NCI-H82 treated with DMSO at 0.1 percent for 48 hours (cell line): ENCODE results near the gene LRP4.
"Not testable (repeated sequence)": the region's sequence is repeated elsewhere in the genome, so short reads cannot be mapped to it uniquely, and the experiment has no call there.

Source experiments
- DNase-seq: peaks from one replicate; lab custom pipeline; 2025; ENCODE audit not compliant: unreplicated experiment; lab: John Stamatoyannopoulos, UW

LRP4 gene, protein sequence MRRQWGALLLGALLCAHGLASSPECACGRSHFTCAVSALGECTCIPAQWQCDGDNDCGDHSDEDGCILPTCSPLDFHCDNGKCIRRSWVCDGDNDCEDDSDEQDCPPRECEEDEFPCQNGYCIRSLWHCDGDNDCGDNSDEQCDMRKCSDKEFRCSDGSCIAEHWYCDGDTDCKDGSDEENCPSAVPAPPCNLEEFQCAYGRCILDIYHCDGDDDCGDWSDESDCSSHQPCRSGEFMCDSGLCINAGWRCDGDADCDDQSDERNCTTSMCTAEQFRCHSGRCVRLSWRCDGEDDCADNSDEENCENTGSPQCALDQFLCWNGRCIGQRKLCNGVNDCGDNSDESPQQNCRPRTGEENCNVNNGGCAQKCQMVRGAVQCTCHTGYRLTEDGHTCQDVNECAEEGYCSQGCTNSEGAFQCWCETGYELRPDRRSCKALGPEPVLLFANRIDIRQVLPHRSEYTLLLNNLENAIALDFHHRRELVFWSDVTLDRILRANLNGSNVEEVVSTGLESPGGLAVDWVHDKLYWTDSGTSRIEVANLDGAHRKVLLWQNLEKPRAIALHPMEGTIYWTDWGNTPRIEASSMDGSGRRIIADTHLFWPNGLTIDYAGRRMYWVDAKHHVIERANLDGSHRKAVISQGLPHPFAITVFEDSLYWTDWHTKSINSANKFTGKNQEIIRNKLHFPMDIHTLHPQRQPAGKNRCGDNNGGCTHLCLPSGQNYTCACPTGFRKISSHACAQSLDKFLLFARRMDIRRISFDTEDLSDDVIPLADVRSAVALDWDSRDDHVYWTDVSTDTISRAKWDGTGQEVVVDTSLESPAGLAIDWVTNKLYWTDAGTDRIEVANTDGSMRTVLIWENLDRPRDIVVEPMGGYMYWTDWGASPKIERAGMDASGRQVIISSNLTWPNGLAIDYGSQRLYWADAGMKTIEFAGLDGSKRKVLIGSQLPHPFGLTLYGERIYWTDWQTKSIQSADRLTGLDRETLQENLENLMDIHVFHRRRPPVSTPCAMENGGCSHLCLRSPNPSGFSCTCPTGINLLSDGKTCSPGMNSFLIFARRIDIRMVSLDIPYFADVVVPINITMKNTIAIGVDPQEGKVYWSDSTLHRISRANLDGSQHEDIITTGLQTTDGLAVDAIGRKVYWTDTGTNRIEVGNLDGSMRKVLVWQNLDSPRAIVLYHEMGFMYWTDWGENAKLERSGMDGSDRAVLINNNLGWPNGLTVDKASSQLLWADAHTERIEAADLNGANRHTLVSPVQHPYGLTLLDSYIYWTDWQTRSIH (N-terminal part only)

DNA sequence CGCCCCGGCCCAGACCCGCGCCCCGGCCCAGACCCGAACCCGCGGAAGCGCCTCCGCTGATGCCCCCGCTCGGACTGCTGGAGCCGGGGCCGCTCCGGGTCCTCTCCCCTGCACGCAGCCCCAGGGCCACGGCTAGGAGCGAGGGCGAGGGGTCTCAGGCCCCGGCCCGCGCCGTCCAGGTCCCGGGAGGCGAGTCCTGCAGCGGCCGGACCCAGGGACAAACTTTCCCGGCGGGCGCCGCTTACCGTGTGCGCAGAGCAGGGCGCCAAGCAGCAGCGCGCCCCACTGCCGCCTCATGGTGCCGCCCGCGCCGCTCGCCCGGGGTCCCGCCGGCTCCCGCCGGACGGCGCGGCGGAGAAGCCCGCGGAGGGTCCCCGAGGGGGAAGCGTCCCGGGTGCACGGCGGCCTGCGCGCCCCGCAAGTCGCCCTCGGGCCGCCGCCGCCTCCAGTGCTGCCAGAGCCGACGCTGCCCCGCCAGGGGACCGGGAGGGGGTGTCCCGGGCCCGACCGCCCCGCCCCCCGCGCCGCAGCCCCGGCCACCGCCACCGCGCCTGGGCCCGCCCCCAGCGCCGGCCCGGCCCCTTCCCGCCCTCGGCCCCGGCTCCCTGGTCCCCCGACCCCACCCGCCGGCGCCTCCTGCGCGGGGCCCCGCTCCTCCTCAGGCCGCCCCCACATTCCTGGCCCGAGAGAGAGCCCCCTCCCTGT lies at the start of gene LRP4:
TSS of gene LRP4 (minus strand) at position 468 of the 705 bp plus-strand sequence. CDS start at position 297, 171 bp downstream.
- no peak for DNase-seq

DNA sequence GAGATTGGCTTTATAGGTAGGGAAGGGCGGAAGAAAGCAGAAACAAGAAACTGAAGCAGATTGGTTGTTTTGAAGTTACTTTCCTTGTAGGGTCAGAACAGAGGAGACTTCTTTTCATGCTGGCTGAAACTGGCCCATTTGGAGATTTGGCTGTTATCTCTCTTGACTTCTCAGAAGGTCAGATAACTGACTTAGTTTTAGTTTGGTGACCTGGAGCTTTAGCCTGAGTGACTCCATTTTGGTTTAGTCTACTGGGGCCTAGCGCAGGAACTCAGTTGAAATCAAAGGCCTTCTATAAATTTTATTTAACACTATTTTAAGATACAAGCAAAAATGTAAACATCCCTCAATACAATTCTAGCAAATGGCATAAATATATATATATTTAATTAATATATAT lies 49.6 kb upstream of the LRP4 start:
- no peak for DNase-seq

DNA sequence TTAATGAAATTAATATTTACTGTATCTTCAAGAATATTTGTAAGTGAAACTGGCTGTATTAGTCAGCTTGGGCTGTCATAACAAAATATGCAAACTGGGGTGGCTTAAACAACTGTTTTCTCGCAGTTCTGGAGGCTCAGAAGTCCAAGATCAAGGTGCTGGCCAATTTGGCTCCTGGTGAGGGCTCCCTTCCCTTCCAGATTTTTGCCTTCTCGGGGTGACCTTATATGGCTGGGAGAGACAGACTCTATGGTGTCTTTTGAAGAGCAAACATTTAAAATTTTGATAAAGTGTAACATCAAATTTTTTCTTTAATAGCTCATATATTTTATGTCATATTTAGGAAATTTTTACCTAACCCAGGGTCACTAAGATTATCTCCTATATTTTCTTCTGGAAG lies 48.4 kb upstream of the LRP4 start:
- DNase-seq = no peak

DNA sequence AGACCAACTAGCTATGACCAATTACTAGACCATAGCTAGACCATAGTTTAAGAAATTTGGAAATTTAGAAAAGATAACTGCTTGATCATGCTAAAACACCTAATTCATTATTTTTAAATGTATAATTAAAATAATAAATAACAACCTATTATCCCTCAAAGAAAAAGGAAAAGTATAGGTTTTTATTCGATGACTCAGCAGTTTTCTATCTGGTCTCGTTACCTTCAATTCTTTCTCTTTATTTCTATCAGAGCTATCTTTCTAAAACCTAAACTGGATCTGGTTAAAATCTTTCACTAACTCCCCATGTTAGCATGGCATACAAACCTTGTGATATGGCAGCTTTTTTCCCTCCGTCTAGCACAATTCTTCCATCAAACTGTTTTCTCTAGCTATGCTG lies 45.5 kb upstream of the LRP4 start:
- no peak for DNase-seq

DNA sequence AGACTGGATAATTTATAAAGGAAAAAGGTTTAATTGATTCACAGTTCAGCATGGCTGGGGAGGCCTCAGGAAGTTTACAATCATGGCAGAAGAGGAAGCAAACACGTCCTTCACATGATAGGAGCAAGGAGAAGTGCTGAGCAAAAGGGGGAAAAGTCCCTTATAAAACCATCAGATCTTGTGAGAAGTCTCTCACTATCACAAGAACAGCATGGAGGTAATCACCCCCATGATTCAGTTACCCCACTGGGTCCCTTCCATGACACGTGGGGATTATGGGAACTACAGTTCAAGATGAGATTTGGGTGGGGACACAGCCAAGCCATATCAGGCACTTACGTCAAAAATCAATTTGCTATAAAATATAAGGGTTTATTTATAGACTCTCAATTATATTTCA lies 43.5 kb upstream of the LRP4 start:
- not testable (repeated sequence) for DNase-seq

DNA sequence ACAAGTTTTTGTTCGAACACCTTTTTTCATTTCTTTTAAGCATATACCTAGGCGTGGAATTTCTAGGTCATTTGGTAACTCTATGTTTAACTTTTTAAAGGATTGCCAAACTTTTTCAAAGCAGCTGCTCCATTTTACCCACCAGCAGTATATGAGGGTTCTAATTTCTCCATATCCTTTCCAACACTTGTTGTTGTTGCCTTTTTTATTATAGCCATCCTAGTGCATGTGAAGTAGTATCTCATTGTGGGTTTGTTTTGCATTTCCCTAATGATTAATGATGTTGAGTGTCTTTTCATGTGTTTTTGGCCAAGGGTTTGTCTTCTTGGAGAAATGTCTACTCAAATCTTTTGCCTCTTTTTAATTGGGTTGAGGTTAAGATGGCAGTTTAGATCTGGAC lies 42.7 kb upstream of the LRP4 start:
- DNase-seq = no peak

DNA sequence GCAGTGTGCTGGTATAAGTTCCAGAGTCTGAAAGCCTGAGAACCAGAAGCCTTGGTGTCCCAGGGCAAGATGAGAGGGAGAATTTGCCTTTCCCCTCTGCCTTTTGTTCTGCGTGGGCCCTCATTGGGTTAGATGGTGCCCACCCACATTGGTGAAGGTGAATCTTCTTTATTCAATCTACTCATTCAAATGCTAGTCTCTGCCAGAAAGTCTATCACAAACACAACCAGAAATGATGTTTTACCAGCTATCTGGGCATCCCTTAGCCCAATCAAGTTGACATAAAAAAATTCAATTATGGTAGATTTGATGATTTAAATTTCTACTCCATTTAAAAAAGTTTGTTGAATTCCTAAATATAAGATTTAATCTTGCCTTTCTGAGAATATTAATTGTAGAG lies 40.4 kb upstream of the LRP4 start:
- DNase-seq = no peak

DNA sequence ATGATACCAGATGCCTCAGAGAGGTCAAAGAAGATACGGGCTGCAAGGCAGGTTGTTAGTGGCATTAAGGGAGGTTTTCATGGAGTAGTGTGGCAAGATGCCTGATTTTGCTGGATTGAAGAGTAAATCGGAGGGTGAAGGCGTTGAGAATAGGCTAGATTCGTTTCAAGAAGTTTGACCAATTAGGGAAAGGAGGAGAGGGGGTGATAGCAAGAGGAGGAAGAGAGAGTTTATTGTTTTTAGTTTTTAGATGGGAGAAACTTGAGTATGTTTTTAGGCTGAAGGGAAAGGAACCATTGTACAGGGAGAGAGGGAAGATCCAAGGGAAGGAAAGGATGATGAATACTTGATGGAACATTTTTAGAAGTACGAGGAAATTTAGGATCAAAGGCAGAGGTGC lies 34.7 kb upstream of the LRP4 start:
- no peak for DNase-seq

DNA sequence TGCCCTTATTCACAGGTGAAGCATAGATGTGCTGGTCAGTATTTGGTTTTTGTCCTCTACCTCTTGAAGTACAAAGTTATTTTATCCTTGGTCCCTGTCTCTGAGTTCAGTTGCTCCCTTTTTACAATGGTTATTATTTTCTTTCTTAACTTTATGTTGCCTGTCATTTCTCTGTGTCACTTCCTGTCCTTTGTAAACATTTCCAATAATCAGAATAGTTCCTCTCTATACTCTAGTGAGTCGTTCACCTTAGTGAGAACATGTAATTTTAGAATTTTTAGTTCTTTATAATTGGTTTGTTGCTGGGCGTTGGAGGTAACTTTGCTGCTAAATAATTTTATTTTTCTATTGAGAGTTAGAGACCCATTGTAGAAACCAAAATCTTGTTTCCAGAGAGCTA lies 34.2 kb upstream of the LRP4 start:
- no peak for DNase-seq

DNA sequence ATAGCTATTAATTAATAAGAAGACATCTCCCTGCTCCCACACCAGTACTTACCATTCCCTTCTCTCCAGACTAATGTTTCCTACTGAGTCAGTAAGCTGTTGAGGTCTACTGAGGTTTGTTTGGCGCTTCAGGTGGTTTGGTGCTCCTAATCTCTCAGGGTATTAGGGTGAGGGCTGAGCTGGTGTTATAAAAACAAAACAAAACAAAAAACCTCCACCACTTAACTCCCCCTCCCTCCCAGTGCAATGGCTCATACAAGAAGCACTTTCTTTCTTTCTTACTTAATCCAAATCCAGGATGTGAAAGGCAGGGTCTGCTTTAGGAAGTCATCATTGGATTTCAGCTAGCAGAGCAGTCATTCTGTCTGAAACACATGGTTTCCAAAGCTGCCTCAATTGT lies 33.5 kb upstream of the LRP4 start:
- DNase-seq = peak; percentile 71

DNA sequence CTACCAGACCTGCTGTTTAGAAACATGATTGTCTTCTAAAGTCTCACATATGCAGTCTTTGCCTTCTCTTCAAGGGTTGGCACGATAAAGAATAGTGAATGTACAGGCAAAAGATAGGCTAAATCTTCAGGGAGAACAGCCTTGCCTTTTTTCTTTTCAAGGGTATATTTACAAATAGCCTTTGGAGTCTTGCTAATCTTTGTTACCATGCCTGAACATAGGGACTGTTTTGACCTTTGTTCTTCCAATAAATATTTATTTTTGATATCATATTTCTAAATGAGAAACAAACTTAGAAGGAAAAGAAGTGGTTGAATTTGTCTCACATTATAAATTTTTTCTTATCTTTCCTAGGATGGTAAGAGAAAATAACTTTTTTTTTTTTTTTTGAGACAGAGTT lies 30.9 kb upstream of the LRP4 start:
- no peak for DNase-seq

DNA sequence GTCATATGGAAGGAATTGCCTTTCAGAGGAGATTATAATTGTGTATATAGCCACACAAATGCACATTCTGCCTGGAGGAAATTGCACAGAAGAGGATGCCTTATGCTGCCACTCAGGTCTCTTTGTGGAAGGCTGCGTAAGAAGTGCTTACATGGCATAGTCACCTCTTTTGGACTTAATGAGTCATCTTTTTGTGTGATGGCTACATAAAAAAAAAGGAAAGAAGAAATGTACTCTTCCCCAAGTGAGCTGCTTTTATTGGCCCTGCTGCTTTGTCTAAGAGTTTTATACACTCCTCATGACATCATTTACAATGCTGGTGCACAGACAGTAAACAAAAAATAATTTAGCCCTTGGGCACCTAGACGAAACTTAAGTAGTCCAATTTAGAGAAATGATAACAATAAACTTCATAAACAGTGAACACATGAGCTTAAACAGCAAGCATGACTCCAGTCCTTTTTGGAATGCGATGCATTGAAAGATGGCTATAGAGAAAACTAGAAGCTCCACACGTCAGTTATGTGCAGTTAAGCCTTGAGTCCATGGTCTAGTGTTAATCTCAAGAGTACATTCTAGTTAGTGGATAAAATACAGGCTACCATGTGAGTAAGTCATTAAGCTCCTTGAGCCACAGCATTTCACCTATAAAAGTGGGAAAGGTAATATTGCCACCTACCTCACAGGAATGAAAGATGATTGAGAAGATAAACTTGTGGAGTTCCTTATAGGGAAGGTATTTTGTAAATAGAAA lies 30.2 kb upstream of the LRP4 start:
- no peak for DNase-seq

DNA sequence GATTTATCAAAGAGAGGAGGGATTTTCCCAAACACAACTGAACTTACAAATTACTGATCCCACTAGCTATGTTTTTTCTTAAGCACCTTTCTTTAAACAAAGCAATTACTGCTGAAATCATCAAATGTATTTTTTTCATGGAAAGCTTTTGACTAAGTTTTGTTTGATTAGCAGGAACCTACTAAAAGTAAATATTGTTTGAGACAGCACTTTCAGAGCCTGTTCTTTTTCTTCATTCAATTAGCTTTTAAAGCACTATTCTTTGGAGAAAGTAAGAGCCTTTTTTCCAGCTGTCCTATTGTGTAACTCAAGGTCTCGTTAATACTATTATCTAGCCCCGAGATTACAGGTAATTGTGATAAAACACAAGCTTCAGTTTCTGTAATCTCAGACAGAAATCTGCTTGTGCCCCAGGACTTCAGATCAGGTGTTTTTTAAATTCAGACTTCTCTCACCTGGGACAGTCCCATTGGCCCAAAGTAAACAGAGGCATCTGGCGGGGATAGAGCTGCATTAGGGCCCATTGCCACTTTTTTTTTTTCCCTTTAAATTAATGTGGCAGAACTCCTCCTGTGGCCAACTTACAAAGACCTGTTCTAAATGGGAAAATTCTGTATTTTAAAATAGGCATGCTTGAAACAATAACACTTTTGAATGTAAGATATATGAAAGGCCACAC lies 29.2 kb upstream of the LRP4 start:
- peak; percentile 36 for DNase-seq

DNA sequence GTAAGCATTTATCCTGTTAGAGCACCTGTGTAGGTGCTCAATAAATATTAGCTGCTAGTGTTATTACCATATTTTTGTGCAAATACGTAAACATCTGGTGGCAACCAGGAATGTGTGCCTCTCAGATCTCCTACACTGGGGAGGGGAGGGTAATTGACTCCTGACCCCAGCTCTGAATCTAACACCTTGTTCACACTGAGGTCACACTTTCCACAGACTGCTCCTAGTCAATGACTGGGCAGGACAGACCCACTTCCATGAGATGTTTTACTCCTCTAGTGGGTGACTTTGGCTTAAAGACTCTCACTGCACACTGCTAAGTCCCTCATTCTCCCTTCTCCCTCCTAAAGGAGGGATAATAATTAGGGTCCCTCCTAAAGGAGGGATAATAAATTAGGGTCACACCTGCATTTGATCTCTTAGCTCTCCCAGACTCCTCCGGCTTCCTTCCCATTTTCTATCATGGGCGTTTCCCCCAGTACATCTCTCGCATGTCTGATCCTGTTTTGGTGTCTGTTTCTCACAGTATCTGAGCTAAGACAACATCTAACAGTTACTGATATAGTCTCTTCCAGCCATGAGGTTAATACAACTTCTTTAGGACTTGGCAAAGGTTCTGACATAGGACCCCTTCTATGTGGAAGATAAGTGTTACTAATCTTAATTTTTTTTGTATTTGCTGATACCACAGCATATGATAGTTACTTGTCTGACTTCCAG lies 26.2 kb upstream of the LRP4 start:
- DNase-seq = no peak

DNA sequence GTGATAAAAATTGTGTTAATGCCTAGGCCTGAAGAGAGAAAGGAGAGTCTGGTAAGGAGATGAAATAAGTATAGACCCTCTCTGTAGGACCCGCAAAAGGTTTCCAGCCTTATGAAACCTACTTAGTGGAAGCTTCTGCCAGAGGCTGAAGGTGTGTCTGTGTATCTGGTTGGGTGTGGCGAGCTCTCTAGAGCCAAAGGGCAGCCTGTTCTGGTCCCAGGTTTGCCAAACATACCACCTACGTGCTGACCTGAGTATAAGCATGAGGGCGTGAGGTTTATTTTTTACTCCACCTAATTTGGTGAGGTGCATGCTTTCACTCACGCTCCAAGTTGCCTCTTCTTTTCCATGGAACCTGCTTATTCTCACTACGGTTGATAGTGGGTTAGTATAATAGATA lies 23.8 kb upstream of the LRP4 start:
- no peak for DNase-seq

DNA sequence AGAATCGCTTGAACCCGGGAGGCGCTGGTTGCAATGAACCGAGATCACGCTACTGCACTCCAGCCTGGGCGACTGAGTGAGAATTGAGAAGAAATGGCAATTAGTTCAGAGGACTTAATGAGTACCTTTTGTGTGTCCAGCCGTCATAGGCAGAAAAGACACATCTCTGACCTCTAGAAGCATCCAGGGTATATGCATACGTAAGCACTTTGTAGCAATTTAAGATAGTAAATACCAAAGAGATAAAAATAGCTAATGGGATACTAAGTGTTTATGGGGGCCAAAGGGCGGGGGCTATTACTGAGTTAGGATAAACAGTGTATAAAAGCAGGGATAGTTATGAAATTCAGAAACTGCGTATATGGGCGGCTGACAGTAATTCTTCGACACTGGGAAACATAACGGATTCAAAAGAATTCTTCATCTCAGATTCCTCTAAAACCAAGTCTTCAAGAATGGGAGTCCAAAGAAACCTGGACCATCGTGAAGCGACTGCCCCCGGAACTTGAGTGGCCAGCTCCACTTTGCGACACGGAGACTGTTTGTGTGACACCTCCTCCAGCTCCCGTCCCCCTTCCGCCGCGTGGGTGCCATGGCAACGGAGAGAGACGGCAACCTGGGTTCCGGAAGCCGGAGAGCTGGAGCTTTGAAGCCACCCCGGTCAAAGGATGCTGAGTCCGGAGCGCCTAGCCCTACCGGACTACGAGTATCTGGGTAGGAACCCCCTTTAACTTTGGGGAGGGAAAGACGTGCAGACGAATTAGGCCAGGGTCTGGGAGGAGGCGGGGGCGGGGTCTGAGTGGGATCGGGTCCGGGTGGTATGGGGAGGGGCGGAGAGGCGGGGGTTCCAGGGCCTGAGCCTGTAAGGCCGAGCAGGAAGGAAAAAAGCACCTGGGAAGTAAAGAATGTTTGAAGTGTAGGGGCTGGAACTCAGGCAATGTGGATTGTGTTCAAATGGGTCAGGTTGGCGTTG lies 18.1 kb upstream of the LRP4 start, which contains the start of gene CSTPP1:
TSS of gene CSTPP1 (plus strand) at position 624 of the 973 bp plus-strand sequence. CDS start at position 669, 45 bp downstream.
- peak; percentile 62 for DNase-seq

DNA sequence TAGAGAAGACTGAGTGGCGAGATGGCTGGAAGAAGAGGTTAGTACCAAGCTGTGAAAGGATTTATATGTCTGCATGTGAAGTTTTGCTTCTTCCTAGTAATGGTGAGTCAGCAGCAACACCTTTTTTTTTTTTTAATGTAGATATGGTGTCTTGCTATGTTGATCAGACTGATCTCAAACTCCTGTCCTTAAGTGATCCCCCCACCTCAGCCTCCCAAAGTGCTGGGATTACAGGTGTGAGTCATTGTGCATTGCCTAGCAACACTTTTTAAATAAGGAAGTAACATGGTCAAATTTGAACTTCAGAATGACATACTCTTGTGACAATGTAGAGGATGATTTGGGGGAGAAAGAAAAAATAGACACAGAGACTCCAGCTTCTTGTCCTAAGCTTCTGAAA lies 11.7 kb upstream of the LRP4 start:
- DNase-seq = no peak
